ENCODE data around the gene ZFYVE19.

Gene ZFYVE19

DNA sequence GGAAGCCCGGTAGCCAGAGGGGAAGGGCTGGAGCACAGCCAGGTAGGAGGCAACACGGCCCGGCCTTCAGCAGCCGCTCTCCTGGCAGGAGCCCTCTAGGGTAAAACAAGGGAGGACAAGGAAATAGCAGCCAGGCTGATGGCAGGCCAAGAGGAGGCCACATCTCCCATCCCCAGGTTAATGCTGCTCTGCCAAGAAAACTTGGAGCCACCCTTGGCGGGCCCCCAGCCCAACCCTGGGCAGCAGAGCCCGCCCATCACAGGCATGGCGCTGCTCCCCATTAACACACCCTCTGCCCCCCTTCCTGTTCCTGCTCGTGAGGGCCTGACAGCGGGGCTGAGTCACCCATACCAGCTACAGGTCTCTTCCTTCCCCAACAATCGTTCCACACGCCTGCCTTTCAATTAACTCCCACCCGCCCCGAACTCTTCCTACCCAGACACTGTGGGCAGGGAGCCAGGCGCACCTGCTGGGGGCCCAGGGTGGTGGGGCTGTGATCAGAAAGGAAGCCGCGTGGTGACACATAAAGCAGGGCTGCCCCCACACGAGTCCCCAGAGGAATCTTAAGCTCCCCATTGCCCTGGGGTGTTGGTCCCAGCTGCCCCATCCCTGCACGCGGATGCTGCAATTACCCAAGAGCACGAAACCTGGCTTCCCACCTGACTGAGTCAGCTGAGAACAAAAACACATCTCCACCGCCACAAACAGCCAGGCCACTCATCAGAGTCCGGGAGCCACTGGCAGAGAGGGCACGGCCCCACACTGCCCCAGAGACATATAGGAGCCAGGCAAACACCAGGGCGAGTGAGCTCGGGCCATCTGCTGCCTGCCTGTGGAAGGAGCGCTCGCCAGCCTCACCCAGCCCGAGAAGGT, 37.4 kb upstream of the ZFYVE19 start, which contains the start of gene C15orf62:
Gene C15orf62 (plus strand): TSS at position 707 of the 873 bp plus-strand sequence. CDS start 516 bp downstream, outside the sequence.
- H3K9ac ChIP-seq (ENCODE audit: low read depth, low read length), result peak within 1 kb of the TSS; percentile 49
- peaks cover 48% of the 10 kb centered on the region for H3K36me3 ChIP-seq (ENCODE audit: insufficient read depth, low read length)
- TF ChIP-seq EZH2 (IDR thresholded peaks at IDR 0.05; ENCODE audit: borderline replicate concordance, low read depth, low read length, severe bottlenecking) (no peak), CTCF (IDR thresholded peaks at IDR 0.05; ENCODE audit: borderline replicate concordance, extremely low read depth, low read length, poor library complexity, severe bottlenecking) (no peak)
- peak within 1 kb of the TSS; percentile 87 for H3K27ac ChIP-seq (ENCODE audit: low read length)
- peaks cover 8% of the 10 kb centered on the region for H4K20me1 ChIP-seq (ENCODE audit: insufficient read depth, low read length)
- peaks cover 37% of the 10 kb centered on the region for H3K4me1 ChIP-seq (ENCODE audit: insufficient read depth, low read length)
- DNase-seq (peak; percentile 94), ATAC-seq (ENCODE audit: insufficient read depth, low read depth) (peak; percentile 87)
- peak within 1 kb of the TSS; percentile 56 for H2AFZ ChIP-seq (ENCODE audit: low read depth, low read length)
- H3K9me3 ChIP-seq (ENCODE audit: insufficient read depth, low read length, severe bottlenecking), result no peaks in the 10 kb centered on the region
- peak within 1 kb of the TSS in 1 of 2 experiments; percentile 45; a peak in 2 of 4 replicates for H3K4me3 ChIP-seq (ENCODE audit: low read depth in 1 of 2, low read length in 2 of 2)
- no peaks in the 10 kb centered on the region for H3K79me2 ChIP-seq (ENCODE audit: insufficient read depth, low read length)
- H3K27me3 ChIP-seq (ENCODE audit: insufficient read depth, low read length, poor library complexity), result no peaks in the 10 kb centered on the region
- peak within 1 kb of the TSS; percentile 55 for H3K4me2 ChIP-seq (ENCODE audit: insufficient read depth, low read length)

DNA sequence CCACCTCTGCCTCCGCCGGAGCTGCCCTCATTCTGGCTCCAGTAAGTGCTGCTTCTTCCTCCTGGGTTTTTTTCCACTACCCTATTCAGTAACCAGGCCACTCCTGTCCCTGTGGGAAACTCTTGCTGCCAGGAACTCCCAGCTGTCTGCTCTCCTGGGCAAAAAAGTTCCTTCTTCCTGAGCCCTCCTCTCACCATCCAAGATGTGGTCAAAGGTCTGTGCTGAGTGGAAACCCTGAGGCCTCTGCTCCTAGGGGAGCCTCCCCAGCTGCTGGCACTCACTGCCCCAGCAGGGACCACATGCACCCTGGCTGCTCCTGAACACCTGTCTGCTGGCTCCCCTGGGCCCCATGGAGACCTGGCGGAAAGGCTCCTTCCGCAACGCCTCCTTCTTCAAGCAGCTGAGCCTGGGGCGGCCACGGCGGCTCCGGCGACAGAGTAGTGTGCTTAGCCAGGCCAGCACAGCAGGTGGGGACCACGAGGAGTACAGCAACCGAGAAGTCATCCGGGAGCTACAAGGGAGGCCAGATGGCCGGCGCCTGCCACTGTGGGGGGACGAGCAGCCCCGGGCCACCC, 36.7 kb upstream of the ZFYVE19 start:
- Histone ChIP-seq H3K4me1 (ENCODE audit: insufficient read depth, low read length) (peaks cover 37% of the 10 kb centered on the region), H3K9ac (ENCODE audit: low read depth, low read length) (peak overlapping the region; percentile 49; the same call in 1 of the 2 replicates)

DNA sequence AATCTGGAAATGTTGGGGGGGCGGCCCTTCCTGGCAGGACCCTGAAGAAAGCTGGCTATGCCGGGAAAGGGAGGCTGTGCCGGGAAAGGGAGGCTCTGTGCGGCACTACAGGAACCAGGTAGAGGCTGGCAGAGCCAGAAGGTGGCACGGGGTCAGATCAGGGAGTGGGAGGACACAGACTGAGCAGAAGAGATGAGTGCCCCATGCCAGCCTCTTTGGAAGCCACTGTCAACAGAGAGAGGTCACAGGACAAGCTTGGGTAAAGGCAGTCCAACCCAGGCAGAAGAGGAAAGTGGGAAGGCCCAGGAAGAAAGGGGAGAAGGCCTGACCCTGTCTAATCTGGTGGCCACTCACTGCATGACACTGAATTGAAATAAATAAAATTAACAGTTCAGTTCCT, 35.6 kb upstream of the ZFYVE19 start:
- peaks cover 33% of the 10 kb centered on the region for H3K4me1 ChIP-seq (ENCODE audit: insufficient read depth, low read length)
- no peaks in the 10 kb centered on the region for H3K27me3 ChIP-seq (ENCODE audit: insufficient read depth, low read length, poor library complexity)
- peaks cover 65% of the 10 kb centered on the region for H3K36me3 ChIP-seq (ENCODE audit: insufficient read depth, low read length)

More for the DNA sequence above, 36.7 kb upstream of the ZFYVE19 start:
- Histone ChIP-seq H3K36me3 (ENCODE audit: insufficient read depth, low read length) (peaks cover 55% of the 10 kb centered on the region), H4K20me1 (ENCODE audit: insufficient read depth, low read length) (peaks cover 8% of the 10 kb centered on the region), H3K4me2 (ENCODE audit: insufficient read depth, low read length) (peak overlapping the region; percentile 55), H3K27me3 (ENCODE audit: insufficient read depth, low read length, poor library complexity) (no peaks in the 10 kb centered on the region), H2AFZ (ENCODE audit: low read depth, low read length) (no peak overlapping the region), H3K27ac (ENCODE audit: low read length) (peak overlapping the region; percentile 87), H3K79me2 (ENCODE audit: insufficient read depth, low read length) (no peaks in the 10 kb centered on the region), H3K9me3 (ENCODE audit: insufficient read depth, low read length, severe bottlenecking) (no peaks in the 10 kb centered on the region), H3K4me3 (ENCODE audit: low read depth in 1 of 2, low read length in 2 of 2) (no peak overlapping the region)
- TF ChIP-seq EZH2 (IDR thresholded peaks at IDR 0.05; ENCODE audit: borderline replicate concordance, low read depth, low read length, severe bottlenecking) (no peak), CTCF (IDR thresholded peaks at IDR 0.05; ENCODE audit: borderline replicate concordance, extremely low read depth, low read length, poor library complexity, severe bottlenecking) (no peak)
- ATAC-seq (ENCODE audit: insufficient read depth, low read depth), result no peak
- DNase-seq, result peak; percentile 44

More for the DNA sequence above, 35.6 kb upstream of the ZFYVE19 start:
- Histone ChIP-seq H3K4me2 (ENCODE audit: insufficient read depth, low read length) (no peak overlapping the region), H3K9ac (ENCODE audit: low read depth, low read length) (no peak overlapping the region), H3K9me3 (ENCODE audit: insufficient read depth, low read length, severe bottlenecking) (no peaks in the 10 kb centered on the region), H3K79me2 (ENCODE audit: insufficient read depth, low read length) (no peaks in the 10 kb centered on the region), H3K4me3 (ENCODE audit: low read depth in 1 of 2, low read length in 2 of 2) (no peak overlapping the region), H2AFZ (ENCODE audit: low read depth, low read length) (no peak overlapping the region), H4K20me1 (ENCODE audit: insufficient read depth, low read length) (peaks cover 8% of the 10 kb centered on the region), H3K27ac (ENCODE audit: low read length) (no peak overlapping the region)
- DNase-seq (no peak), ATAC-seq (ENCODE audit: insufficient read depth, low read depth) (no peak)
- no peak for TF ChIP-seq EZH2 (IDR thresholded peaks at IDR 0.05; ENCODE audit: borderline replicate concordance, low read depth, low read length, severe bottlenecking)
- TF ChIP-seq CTCF (IDR thresholded peaks at IDR 0.05; ENCODE audit: borderline replicate concordance, extremely low read depth, low read length, poor library complexity, severe bottlenecking), result no peak
